OCI-LY1 (cell line): ENCODE results near the gene NUPR1.

ENCODE experiments used
- CTCF ChIP-seq: fragments of 200-600 bp; sonication (generic), shearing (Covaris generic); IDR thresholded peaks from 2 replicates; pipeline ENCODE4 v1.5.1; 2017; ENCODE audit warnings: mild to moderate bottlenecking, antibody characterized with exemption, low read length, moderate library complexity, mixed read lengths
- EZH2 ChIP-seq: fragments of 200-600 bp; sonication (generic), shearing (Covaris generic); IDR thresholded peaks from 2 replicates; pipeline ENCODE4 v1.8.0; 2017; ENCODE audit warnings: borderline replicate concordance, mixed run types, mild to moderate bottlenecking, antibody characterized with exemption, low read length, moderate library complexity, mixed read lengths

- TF ChIP-seq CTCF (no peak), EZH2 (no peak)
These were observed 33.9 kb downstream of the NUPR1 start for GRCh38 chr16:28504707-28505404.
